ENCODE measurements around the gene C12orf54.

GRCh38 chr12:48525332-48525731 lies 43.0 kb downstream of the C12orf54 start, which contains the start of gene OR8S1:
- TF ChIP-seq CTCF (IDR thresholded peaks at IDR 0.05) (no peak), POLR2A (IDR thresholded peaks at IDR 0.05) (no peak)

All from transverse colon (tissue), 3 donors.